Fibroblast of peridontal ligament (primary cell): ENCODE results near the gene UQCRQ.

Experiments used
- DNase-seq: peaks from one replicate; pipeline ENCODE4 v3.0.0-alpha.2; 2010; ENCODE audit errors: extremely low read depth

Gene UQCRQ

DNA sequence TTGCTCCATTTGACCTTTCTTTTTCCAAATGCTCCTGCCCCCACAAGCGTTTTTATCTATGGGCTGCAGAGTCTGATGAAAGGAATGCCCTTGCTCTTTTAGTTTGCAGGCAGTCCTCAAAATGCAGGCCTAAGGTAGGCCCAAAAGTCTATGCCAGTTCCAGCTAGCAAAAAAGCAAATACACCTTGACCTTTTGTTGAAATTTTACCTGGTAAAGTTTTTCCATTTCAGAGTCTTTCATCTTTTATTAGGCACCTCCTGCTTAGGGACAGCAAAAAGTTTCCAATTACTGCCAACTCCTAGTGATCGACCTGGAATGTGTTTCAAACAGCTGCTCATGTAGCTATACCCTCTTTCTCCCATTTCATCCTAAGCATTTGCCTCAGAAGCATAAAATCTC, 4.4 kb downstream of the UQCRQ start:
- no peak for DNase-seq

DNA sequence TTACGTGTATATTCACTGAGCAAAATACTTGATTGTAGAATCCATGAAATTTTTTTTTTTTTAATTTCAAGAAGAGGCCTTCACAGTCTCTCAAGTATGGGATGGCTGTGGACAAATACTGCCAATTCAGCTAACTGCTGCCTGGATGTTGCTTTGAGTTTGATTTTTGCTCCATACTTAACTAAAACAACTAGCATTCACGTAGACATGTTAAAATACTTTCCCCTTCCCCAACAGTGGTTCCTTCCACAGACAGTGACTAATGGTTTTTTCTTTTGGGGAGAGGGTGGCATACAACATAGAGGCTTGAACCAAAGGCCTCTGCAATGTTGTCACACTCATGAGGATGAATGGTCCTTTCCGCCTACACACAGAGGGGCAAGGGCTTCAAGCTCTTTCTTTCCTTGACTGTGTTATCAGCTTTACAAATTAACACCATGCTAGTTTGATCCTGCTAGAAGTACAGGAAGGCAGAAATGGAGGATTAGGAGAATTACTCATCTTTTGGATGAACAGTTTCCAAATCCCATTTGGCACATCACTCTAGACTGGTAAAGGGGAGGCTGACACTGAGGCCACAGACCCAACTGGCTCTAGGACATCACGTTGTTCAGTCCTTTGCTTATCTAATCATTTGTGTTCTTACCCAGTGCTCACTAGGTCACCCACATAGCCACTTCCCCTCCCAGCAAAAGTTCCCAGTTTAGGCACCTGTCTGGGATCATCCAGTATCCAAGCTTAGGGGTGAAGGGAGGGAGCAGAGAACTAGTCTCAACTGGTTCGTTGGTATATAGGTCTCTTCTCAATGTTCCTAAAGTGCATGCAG, 5.2 kb downstream of the UQCRQ start:
- DNase-seq: no peak

DNA sequence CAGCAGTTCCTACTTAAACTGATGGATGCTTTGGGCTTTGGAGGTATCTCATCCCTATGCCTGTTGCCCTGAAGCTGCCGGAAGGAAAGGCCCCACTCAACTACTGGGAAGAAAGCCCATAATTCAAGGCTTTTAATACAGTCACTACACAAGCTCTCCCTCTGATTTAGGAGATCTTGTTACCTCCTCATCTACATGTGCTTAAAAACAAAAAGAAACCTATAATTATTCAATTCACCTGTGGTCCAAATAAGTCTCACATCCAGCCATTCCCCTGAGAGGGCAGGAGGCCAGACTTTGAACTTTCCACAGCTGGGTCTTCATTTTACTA, 6.3 kb downstream of the UQCRQ start:
- no peak for DNase-seq

DNA sequence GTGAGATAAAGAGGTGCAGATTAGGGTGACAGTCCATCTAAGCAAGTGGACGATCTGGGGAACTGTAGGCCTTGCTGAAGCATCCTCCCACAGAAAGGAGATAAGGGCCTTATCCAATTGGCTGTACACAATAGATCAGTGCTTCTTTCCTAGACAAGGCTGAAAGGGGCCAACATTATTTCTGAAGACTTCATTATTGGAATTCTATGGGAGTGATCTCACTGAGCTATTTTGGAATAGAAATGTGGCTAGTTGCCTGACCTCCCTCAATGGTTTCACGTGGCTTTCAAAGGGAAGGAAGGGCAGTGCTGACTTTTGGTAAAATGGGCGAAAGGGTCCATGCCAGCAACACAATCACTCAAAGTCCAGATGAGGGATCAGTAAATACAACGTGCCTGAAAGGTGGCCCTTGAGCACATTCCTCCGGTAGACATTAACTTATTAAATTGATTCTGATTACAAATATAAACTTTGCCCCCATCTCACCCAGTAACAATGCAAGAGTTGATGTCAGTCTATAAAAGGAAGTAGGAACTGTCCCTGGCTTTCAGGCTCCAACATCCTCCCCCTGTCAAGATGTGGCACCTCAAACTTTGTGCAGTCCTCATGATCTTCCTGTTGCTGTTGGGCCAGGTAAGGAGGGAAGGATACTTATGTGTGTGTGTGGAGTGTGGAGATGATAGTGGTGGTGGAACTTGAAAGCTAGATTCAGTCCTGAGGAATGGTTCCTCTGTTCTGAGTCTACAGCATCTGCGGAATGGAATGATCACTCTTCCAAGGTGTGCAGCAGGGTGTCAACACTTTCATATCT, 6.9 kb downstream of the UQCRQ start, which contains the start of gene LEAP2:
TSS of gene LEAP2 (plus strand) at position 550 of the 811 bp plus-strand sequence. CDS start at position 577, 27 bp downstream.
- peak; percentile 36 for DNase-seq

DNA sequence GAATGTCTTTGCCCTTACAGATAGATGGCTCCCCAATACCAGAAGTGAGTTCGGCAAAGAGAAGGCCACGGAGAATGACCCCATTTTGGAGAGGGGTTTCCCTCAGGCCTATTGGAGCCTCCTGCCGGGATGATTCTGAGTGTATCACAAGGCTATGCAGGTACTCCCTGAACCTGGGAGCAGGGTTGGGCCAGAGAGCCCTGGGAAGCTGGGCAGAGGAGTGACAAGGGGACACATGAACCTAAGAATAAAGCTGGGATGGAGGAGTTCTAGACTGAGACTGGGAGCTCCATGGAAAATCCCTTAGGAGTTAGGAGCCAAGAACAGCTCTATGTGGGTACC, 7.5 kb downstream of the UQCRQ start:
- no peak for DNase-seq

DNA sequence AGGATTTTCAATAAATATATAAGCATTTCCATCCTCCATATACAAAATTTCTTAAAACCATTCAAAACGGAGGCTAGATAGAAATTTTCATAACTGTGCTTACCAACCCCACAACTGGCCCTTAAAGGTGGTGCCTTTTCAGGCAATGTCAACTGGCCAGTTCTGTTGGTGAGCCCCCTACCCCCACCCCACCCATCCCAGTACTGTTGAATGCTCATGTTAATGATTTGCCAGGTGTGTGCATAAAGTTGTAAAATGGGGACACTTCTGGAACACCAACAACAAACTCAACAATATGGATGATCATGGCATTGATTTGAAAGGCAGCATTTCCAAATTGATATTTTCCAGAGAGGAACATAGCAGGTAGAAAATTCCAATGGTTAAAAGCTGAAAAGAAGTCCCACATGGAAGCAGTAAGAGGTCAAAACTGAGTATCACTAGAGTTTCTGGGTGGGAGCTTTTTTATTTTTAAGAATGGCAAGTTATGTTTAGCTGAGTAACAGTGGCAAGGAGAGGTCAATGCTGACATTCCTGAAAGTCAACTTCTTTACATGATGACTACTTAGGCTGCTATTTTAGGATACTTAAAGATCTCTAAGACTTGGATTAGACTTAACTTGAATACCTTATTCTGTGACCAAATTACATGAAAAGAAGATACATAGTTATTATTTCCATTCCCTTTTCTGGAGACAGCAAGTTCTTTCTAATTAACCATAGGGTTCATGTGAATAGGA, 9.7 kb downstream of the UQCRQ start:
- DNase-seq: peak; percentile 53

DNA sequence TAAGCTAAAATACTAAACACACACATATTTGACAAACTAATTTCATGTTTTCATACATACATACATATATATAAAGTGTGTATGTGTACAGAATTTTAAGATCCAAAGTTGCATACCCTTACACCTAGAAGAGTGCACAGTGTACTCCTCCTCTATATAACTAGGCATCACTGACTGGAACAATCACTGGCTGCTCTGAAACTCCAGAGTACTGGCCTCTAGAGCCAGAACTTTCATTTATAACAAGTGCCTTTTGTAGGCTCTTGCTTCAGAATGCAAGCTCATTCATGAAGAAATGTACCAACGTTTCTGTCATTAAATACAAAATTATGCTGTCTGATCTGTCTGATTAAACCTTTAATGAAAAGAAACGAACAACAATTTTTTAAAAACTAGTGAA, 11.0 kb downstream of the UQCRQ start:
- no peak for DNase-seq

DNA sequence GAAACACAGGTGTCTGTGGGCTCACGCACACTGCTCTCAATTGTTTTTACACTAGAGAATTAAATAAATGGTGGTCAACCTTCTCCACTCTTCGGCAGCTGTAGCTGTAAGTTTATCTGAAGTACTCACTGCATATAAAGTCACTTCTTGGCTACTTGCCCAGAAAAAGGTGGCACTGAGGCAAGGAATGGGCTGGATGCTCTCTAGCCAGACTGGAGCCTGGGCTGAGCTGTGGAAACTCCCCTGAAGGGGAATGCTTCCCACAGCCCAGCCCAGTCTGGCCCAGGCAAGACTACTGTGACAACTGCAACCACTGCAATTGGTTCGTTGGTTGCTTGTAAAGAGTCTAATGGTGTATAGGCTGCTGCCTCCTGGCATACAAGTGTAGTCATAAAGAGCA, 11.5 kb downstream of the UQCRQ start:
- peak; percentile 37 for DNase-seq

DNA sequence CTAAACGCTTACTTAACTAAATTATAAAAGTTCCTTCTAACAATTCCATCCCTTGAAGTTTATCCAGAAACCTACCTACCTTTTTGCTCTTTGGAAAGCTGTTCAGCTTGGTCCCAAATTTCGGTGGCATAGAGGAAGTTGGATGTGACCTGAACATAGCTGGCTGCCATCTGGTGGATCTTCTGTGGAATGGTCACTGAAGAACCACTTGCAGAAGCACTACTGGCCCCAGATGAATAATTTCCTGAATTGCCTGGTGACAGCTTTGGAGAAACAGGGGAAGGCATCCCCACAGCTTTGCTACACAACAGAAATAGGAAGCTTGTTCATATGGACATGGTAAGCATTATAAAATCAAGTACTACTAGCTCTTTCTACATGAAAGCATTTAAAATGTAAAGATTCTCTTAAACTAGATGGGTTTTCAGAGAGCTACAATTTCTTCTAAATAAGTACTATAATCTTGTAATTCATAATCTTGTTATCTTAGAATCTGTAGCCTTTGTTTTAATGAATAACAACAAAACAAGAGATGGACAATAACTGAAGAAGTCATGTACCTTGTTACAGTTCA, 16.9 kb downstream of the UQCRQ start:
- DNase-seq: peak; percentile 78

DNA sequence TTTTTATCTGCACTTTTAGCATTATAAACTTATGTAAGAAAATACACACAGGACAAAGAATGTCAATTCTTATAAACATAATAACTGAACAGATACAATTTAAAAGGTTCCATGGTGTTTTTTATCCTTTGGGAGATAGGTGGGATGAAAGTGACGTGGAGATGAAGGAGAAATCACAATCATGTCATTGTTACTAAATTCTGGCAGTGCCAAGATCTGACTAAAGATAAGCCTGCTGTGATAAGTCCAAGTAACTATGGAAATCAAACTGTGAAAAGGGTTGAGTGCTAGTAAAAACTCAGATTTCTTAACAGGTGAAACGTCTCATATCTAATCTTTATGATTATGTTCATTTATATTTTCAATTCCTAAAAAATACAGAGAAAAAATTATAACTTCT, 18.1 kb downstream of the UQCRQ start:
- DNase-seq: no peak

DNA sequence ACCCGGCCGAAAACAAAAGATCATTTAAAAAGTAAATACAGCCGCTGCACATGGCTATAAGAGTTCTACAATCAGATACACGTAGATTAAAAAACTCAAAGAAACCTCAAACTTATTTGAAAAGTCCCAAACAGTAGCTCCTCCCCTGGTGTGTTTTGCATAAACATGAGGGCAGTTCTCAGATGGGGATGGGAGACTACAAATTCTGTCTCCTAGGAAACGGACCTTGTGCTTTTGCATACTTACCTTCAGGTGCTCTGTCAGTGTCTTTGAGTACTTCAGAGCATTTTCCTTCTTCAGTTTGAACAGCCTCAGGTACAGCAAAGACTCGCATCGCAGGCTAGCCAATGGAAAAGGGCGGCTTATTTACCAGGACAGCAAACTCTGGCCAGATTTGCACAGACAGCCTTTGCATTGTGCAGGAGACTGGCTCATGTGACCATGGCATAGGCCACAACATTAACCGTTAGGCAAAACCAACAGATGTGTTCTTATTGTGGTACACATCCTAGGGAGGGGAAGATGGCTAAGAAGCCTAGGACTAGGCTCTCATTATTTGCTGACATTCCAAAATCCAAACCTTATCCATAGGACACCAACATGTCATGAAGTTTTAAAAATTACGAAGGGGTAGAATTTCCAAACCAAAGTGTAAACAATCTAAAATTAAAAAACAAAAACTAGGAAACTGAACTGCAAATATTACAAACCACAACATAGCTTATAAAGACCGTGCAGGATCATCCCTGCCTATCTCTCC, 19.8 kb downstream of the UQCRQ start:
- no peak for DNase-seq

DNA sequence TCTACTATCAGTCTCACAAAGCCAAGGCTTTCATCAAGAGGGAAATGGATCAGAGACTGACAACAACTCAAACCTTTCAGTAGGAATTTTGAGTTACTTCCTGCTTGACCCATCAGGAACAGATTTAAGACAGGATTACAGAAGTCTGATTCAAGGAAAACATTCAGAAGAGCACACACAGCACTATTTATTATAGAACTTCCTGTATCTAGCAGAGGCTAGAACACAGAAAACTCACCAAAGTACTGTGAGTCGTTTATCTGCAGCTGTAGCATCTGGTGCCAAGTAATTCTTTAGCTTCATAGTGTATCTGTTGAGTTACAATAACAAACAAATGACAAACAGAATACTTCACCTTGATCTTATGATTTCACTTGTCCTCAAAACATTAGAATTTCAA, 20.8 kb downstream of the UQCRQ start:
- DNase-seq: no peak

DNA sequence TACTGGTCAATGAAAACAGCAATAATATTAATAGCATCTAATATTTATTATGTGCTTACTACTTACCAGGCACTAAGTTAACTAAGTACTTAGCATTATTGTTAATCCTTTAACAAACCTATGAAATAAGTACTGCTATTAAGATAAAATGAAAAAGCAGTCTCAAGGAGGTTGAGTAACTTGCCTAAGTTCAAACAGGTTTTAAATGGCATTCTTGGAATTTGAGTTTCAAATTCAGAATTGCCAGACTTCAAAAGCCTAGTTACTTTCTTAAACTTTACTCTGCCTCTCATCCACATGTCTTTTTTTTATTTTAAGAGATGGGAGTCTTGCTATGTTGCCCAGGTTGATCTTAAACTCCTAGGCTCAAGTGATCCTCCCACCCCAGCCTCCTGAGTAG, 23.1 kb downstream of the UQCRQ start:
- no peak for DNase-seq

DNA sequence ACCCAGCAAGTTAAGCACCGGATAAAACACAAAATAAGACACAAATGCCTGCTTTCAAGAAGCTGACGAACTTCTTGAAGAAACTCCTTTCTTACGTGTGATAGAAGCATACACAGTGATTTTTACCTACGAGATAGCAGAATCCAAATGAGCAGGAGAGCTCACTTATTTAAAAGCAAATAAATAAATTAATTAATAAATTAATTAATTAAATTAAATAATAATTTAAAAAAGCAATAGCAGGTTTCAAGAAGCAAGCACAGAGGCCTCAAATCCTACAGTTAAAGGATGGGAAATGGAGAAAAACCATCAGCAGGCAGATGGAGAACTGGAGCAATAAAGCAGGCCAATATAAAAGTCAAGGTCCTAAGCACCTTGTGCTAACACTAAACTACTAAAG, 24.4 kb downstream of the UQCRQ start:
- no peak for DNase-seq

DNA sequence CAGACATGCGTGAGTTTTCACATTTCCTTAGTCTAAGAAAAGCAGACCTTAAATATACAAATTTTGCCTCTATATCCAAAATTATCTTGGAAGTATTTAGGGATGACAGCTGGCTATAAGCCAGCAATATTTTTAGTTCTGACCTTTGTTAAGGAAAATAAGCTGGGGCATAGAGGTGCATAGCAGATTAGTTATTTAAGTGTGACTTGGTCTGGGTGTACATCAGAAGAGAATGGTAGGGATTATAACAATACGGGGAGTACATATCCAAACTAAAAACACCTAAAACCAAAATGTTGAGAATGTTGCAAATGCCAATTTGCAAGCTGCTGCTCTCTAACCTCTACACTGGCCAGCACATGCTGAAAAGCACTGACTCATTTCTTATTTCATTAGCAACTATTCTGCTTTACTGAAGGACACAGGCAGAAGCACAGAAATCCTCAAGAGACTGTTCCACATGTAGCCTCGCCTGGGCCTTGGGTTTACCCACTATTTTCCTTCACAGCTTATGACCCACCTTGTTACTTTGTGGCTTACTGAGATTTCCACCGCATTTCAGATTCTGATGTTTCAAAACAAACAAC, 29.4 kb downstream of the UQCRQ start:
- no peak for DNase-seq

DNA sequence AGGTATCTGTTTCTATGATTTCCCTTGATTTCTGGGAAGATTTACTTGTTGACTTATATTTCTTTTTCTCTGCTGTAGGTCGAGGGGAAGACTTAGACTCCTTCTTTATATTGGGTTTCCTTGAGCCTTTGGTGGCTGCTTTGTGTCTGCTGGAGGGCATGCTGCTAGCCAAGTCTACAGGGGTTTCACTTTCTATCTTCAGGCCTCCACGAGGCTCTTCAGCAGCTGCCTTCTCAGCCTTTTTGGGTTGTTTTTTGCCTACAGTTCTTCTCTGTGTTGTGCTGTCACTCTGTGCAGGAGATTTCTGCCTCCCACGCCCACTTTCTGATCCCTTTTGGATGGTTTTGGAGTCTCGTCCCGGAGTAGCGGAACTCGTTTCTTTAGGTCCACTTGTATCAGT, 30.2 kb downstream of the UQCRQ start:
- no peak for DNase-seq

DNA sequence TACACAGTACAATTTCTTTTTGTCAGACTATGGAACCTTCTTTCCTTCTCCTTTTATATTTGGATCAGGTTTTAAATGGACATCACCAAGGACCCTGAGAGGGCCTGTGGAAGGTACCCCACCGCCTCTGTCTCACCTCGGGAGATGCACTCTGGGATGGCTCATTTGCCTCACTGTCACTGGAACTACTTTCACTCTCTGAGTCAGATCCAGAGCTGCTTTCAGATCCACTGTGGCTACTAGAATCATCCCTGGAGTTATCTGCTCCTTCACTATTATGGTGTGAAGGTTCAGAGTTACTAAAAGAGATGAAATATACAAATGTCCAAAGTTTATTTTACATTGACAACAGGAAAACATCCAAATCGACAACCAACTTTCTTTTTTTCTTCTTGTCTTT, 31.7 kb downstream of the UQCRQ start:
- no peak for DNase-seq

DNA sequence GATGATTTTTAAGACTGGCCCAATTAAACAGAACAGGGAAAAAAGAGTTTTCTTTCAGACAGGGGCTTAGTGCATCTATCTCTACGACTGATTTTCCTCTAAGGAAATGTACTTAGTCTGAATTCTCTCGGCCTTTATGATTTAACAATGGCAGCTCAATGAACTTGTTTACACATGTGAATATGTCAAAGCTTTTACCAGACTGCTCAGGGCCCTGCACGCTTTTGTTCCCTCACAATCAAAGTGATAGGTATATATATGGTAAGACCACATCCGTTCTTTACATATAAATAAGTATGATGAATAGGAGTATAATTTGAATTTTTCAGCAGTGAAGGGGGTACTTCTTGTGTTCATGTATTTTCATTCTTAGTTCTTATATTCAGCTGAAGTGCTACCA, 34.6 kb downstream of the UQCRQ start:
- DNase-seq: no peak

DNA sequence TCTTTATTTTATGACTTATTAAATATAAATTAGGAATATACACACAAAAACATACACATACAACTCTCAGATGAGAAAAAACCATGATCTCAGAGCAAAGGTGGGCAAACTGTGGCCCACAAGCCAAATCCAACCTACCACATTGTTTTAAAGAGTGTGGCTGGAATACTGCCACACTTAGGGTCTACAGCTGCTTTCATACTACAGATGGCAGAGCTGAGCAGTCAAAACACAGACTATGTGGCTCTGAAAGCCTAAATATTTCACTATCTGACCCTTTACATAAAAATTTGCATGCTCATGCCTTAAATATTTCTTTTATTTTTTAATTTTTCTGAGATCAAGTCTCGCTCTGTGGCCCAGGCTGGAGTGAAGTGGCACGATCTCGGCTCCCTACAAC, 35.3 kb downstream of the UQCRQ start:
- no peak for DNase-seq

DNA sequence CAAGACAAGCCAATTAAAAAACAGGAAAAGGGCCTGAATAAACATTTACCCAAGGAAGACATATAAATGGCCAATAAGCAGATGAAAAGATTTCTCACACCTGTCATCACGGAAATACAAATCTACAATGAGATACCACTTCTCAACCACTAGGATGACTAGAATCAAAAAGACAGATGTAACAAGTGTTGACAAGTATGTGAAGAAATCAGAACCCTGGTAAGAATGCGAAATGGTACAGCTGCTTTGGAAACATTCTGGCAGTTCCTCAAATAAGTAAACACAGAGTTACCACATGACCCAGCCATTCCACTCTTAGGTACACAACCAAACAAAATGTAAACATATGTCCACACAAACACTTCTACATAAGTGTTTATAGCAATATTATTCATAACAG, 39.5 kb downstream of the UQCRQ start:
- DNase-seq: peak; percentile 53

DNA sequence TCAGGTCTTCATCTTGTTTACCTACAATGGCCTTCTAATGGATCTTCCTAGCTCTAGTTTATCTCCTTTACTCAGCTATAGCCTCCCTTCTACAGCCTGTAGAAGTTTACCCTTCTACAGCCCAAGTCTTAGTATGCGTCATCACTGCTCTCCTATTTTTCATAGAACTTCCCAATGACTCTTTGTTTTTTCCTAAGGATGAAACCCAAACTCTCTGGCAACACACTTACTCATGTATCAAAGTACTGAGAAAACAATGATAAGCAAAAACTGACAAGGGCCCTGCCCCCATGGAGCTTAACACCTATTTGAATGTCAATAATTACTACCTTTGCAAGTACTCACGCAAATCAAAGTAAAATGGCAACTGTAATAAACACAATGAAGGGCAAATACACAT, 40.7 kb downstream of the UQCRQ start:
- DNase-seq: no peak
